PC-9 (cell line): ENCODE measurements around the gene SGMS1. TPM values are rescaled to one million over a fixed set of nuclear protein-coding genes. Genes with fewer than 3 reads are reported as not detected.

Source experiments
- BruUV-seq: library from RNA; stranded (reverse); fragments of 400-500 nt; replicated peaks from 2 replicates; lab custom pipeline; 2021; lab: Mats Ljungman, UMichigan
- CTCF ChIA-PET: fragments of 300-600 bp; sonication (Branson Sonifier 250); formaldehyde crosslinking; loops from one replicate; lab custom pipeline; 2022; ENCODE audit warnings: antibody characterized with exemption; lab: Charles Lee
- POLR2A ChIA-PET: fragments of 300-600 bp; sonication (Branson Sonifier 250); formaldehyde crosslinking; loops from one replicate; lab custom pipeline; 2022; ENCODE audit warnings: antibody characterized with exemption; ENCODE audit not compliant: unreplicated experiment; lab: Charles Lee
- DNase-seq, 2 experiments: peaks; one replicate each; pipeline versions ENCODE4 v3.0.0 to v3.0.0-alpha.2; 2015 to 2022; ENCODE audit warnings: mixed read lengths in 1 of 2
- H2AFZ ChIP-seq: fragments of 200-600 bp; sonication (generic); 2 replicates; pipeline ENCODE4 v1.8.1; 2017; ENCODE audit warnings: antibody characterized with exemption
- H3F3A ChIP-seq: fragments of 200-600 bp; sonication (generic); 2 replicates; pipeline ENCODE4 v1.8.1; 2017; ENCODE audit warnings: antibody characterized with exemption, mild to moderate bottlenecking, low read depth; ENCODE audit not compliant: insufficient read depth
- H3K27ac ChIP-seq: fragments of 200-600 bp; sonication (generic); 2 replicates; pipeline ENCODE4 v1.6.1; 2016; ENCODE audit warnings: mixed run types
- H3K27me3 ChIP-seq: fragments of 200-600 bp; sonication (generic); 2 replicates; pipeline ENCODE4 v1.6.1; 2016; ENCODE audit warnings: low read depth, mixed run types; ENCODE audit not compliant: insufficient read depth
- H3K36me3 ChIP-seq: fragments of 200-600 bp; sonication (generic); 2 replicates; pipeline ENCODE4 v1.6.1; 2016; ENCODE audit warnings: low read depth, mixed run types
- H3K4me1 ChIP-seq: fragments of 200-600 bp; sonication (generic); replicated peaks from 2 replicates; pipeline ENCODE4 v1.6.1; 2016; ENCODE audit warnings: mixed run types; ENCODE audit not compliant: insufficient read depth
- H3K4me2 ChIP-seq: fragments of 200-600 bp; sonication (generic); 2 replicates; pipeline ENCODE4 v1.6.1; 2017; ENCODE audit warnings: mixed run types
- H3K4me3 ChIP-seq: fragments of 200-600 bp; sonication (generic); 2 replicates; pipeline ENCODE4 v1.6.1; 2016; ENCODE audit warnings: mixed run types
- H3K79me2 ChIP-seq: fragments of 200-600 bp; sonication (generic); 2 replicates; pipeline ENCODE4 v1.6.1; 2017; ENCODE audit warnings: low read depth, mixed run types
- H3K9me2 ChIP-seq: fragments of 200-600 bp; sonication (generic); 2 replicates; pipeline ENCODE4 v1.8.1; 2017; ENCODE audit warnings: mild to moderate bottlenecking; ENCODE audit not compliant: insufficient read depth
- H3K9me3 ChIP-seq: fragments of 200-600 bp; sonication (generic); 2 replicates; pipeline ENCODE4 v1.8.1; 2016; ENCODE audit warnings: low read depth; ENCODE audit not compliant: insufficient read depth
- H4K20me1 ChIP-seq: fragments of 200-600 bp; sonication (generic); 2 replicates; pipeline ENCODE4 v1.8.1; 2017; ENCODE audit not compliant: insufficient read depth
- CTCF ChIP-seq: fragments of 200-600 bp; sonication (generic); conservative IDR thresholded peaks from 2 replicates; pipeline ENCODE4 v1.6.1; 2017; ENCODE audit warnings: mixed run types, antibody characterized with exemption, mild to moderate bottlenecking, moderate library complexity
- EZH2 ChIP-seq: fragments of 200-600 bp; sonication (generic); IDR thresholded peaks from 2 replicates; pipeline ENCODE4 v1.8.0; 2017; ENCODE audit warnings: antibody characterized with exemption, low read depth
- intact Hi-C: fragments of 100-400 bp; cut with micrococcal nuclease; formaldehyde crosslinking; loops from one replicate; pipeline ENCODE4 v1.10.0; 2022; ENCODE audit not compliant: unreplicated experiment
- total RNA-seq: library from RNA; stranded (reverse); gene quantifications from 2 replicates; pipeline ENCODE4 v1.2.3, GENCODE V29; 2021

The SGMS1 gene
- total RNA-seq, 1 experiment from 2014 or later, result 35.0 TPM

- no TSS peak for BruUV-seq
- Histone ChIP-seq H3K27ac (no peak overlapping the region), H3K79me2 (peaks cover 71% of the 10 kb centered on the region), H3K27me3 (no peaks in the 10 kb centered on the region), H3K36me3 (no peaks in the 10 kb centered on the region), H3K4me1 (peaks cover 27% of the 10 kb centered on the region), H3F3A (peaks cover 26% of the 10 kb centered on the region), H4K20me1 (peaks cover 4% of the 10 kb centered on the region), H3K9me3 (no peaks in the 10 kb centered on the region), H3K4me2 (peak overlapping the region; percentile 99), H2AFZ (no peak overlapping the region), H3K9me2 (no peaks in the 10 kb centered on the region), H3K4me3 (no peak overlapping the region; the same call in 1 of the 2 replicates)
- ChIA-PET POLR2A (no interaction called here), CTCF (interaction anchor here (0.5 to 1.0 kb wide), 3 partner anchors 43 to 212 kb away, joined by 3 to 7 read pairs (median 4); no protein-coding TSS in a partner anchor)
- TF ChIP-seq EZH2 (no peak), CTCF (no peak)
- DNase-seq, result no peak
- intact Hi-C loops, result loop anchor here (5.0 kb wide), 2 partner anchors 244 to 344 kb away; no protein-coding TSS in a partner anchor
Observed at GRCh38 chr10:50620899-50621298, 2.9 kb downstream of the SGMS1 start.

- no peaks in the 10 kb centered on the region for H3K27me3 ChIP-seq
- no peaks in the 10 kb centered on the region for H3K9me3 ChIP-seq
- peaks cover 76% of the 10 kb centered on the region for H3K79me2 ChIP-seq
- H3K9me2 ChIP-seq, result no peaks in the 10 kb centered on the region
- H3K4me1 ChIP-seq, result peaks cover 28% of the 10 kb centered on the region
- ChIA-PET CTCF (interaction anchor here (1.0 kb wide), 1 partner anchor 42 kb away, joined by 3 read pairs; no protein-coding TSS in a partner anchor), POLR2A (no interaction called here)
- peaks cover 4% of the 10 kb centered on the region for H4K20me1 ChIP-seq
- BruUV-seq, result no TSS peak
- H3K36me3 ChIP-seq, result no peaks in the 10 kb centered on the region
- no peak for DNase-seq
- no peak overlapping the region for H3K27ac ChIP-seq
- H3K4me2 ChIP-seq, result no peak overlapping the region
- H2AFZ ChIP-seq, result no peak overlapping the region
- intact Hi-C loops, result loop anchor here (5.0 kb wide), 2 partner anchors 243 to 343 kb away; no protein-coding TSS in a partner anchor
- H3F3A ChIP-seq, result peaks cover 16% of the 10 kb centered on the region
- TF ChIP-seq CTCF, result no peak
- no peak for TF ChIP-seq EZH2
- no peak overlapping the region for H3K4me3 ChIP-seq
Observed at GRCh38 chr10:50619882-50620281, 3.9 kb downstream of the SGMS1 start.

- H3K4me1 ChIP-seq, result peaks cover 35% of the 10 kb centered on the region
- no peak overlapping the region for H2AFZ ChIP-seq
- H3K9me3 ChIP-seq, result no peaks in the 10 kb centered on the region
- no peak overlapping the region for H3K4me2 ChIP-seq
- ChIA-PET CTCF (no interaction called here), POLR2A (no interaction called here)
- TF ChIP-seq CTCF, result no peak
- TF ChIP-seq EZH2, result no peak
- no peaks in the 10 kb centered on the region for H3K9me2 ChIP-seq
- peaks cover 84% of the 10 kb centered on the region for H3K79me2 ChIP-seq
- peaks cover 13% of the 10 kb centered on the region for H3F3A ChIP-seq
- no TSS peak for BruUV-seq
- H3K36me3 ChIP-seq, result no peaks in the 10 kb centered on the region
- H3K27ac ChIP-seq, result no peak overlapping the region
- H3K4me3 ChIP-seq, result no peak overlapping the region
- no peak for DNase-seq
- peaks cover 6% of the 10 kb centered on the region for H4K20me1 ChIP-seq
- no peaks in the 10 kb centered on the region for H3K27me3 ChIP-seq
- intact Hi-C loops, result no loop called here
Observed at GRCh38 chr10:50619166-50619565, 4.6 kb downstream of the SGMS1 start.
